Lung (tissue), 12 donors: Measurements from ENCODE around the gene CDH4. TPM values are rescaled to one million over a fixed set of nuclear protein-coding genes. Genes with fewer than 3 reads are reported as not detected.
"Not testable (repeated sequence)": the region's sequence is repeated elsewhere in the genome, so short reads cannot be mapped to it uniquely, and the experiment has no call there.

ENCODE experiments used
- ATAC-seq: fragments of 200-7000 bp; cut with Tn5 transposase; one replicate; pipeline ENCODE4 v1.9.1; 2020; ENCODE audit warnings: moderate number of reproducible peaks; ENCODE audit not compliant: insufficient read depth, low FRiP score
- DNase-seq, 3 donors: peaks; one replicate each; pipeline ENCODE4 v3.0.0-alpha.2; 2013 to 2017
- H3K27ac ChIP-seq, 2 donors: one replicate each; pipeline ENCODE4 v1.5.1; 2013; ENCODE audit warnings: mild to moderate bottlenecking in 2 of 2, moderate library complexity in 2 of 2, control low read depth in 1 of 2, inconsistent platforms in 1 of 2, low read depth in 1 of 2, low read length in 1 of 2
- H3K27me3 ChIP-seq, 3 donors: one replicate each; pipeline ENCODE4 v1.5.1; 2013; ENCODE audit warnings: low read length in 2 of 3; ENCODE audit not compliant: control insufficient read depth in 3 of 3, insufficient read depth in 3 of 3
- H3K36me3 ChIP-seq, 4 donors: one replicate each; pipeline ENCODE4 v1.5.1; 2013; ENCODE audit warnings: low read length in 4 of 4, mild to moderate bottlenecking in 1 of 4, moderate library complexity in 1 of 4; ENCODE audit not compliant: control insufficient read depth in 4 of 4, insufficient read depth in 4 of 4
- H3K4me1 ChIP-seq, 5 donors: one replicate each; pipeline ENCODE4 v1.5.1; 2013; ENCODE audit warnings: low read length in 5 of 5, mild to moderate bottlenecking in 2 of 5, moderate library complexity in 1 of 5; ENCODE audit not compliant: control insufficient read depth in 5 of 5, insufficient read depth in 5 of 5
- H3K4me3 ChIP-seq: one replicate; pipeline ENCODE4 v1.5.1; 2013; ENCODE audit warnings: mild to moderate bottlenecking, control low read depth, moderate library complexity
- H3K9ac ChIP-seq, 2 donors: one replicate each; pipeline ENCODE4 v1.5.1; 2013; ENCODE audit warnings: low read length in 2 of 2, control low read depth in 1 of 2; ENCODE audit not compliant: insufficient read depth in 1 of 2
- H3K9me3 ChIP-seq, 4 donors: one replicate each; pipeline ENCODE4 v1.5.1; 2013; ENCODE audit warnings: low read length in 3 of 4, mild to moderate bottlenecking in 1 of 4, moderate library complexity in 1 of 4; ENCODE audit not compliant: control insufficient read depth in 4 of 4, insufficient read depth in 3 of 4
- CTCF ChIP-seq: IDR thresholded peaks from 2 replicates; pipeline ENCODE4 v1.5.1; 2012; ENCODE audit warnings: mild to moderate bottlenecking; ENCODE audit errors: control extremely low read depth, extremely low read depth
- WGBS, 2 donors: extraction: QIAGEN DNeasy Blood & Tissue Kit; methylation state at CpG; one replicate each; pipeline ENCODE4 v1.1.7; 2013; 5-methylcytosine and 5-hydroxymethylcytosine counted together
- polyA plus RNA-seq, 2 donors: library from polyadenylated mRNA; stranded (reverse); fragments of 200-250 nt; gene quantifications; one replicate each; pipeline ENCODE4 v1.2.1, GENCODE V29; 2013
- total RNA-seq, 2 donors: library from RNA; depleted of rRNA in 1 of 2; stranded (reverse); fragments of >200 nt in 1 of 2; gene quantifications; one replicate each; pipeline ENCODE4 v1.2.1, GENCODE V29; 2014 to 2021
- donor health status: control.
- donor health status: control.
- donor health status: Bipolar disorder and iron deficiency.
- donor health status: healthy.
- donor health status: DM: yes; HTN: yes; CAD: no.

Gene CDH4
- total and polyA plus RNA-seq, 4 donors, result 0.10 to 2.1 (median 0.34) TPM

GRCh38 chr20:61968036-61968810, 716.2 kb downstream of the CDH4 start:
- ATAC-seq, result no peak
- no peak overlapping the region for H3K4me3 ChIP-seq
- DNase-seq, result no peak
- H3K27ac ChIP-seq, result no peak overlapping the region
- H3K36me3 ChIP-seq, result peaks cover 0 to 12% (median 3%) of the 10 kb centered on the region in 4 donors
- H3K4me1 ChIP-seq, result no peaks in the 10 kb centered on the region
- 81 to 83% methylated on average over 22 of the region's 22 CpGs for WGBS, 2 donors
- peaks cover 0 to 17% (median 3%) of the 10 kb centered on the region in 3 donors for H3K27me3 ChIP-seq
- no peak for TF ChIP-seq CTCF
- H3K9me3 ChIP-seq, result no peaks in the 10 kb centered on the region
- H3K9ac ChIP-seq, result no peak overlapping the region

GRCh38 chr20:61968932-61969331, 716.9 kb downstream of the CDH4 start:
- H3K4me3 ChIP-seq, result no peak overlapping the region
- no peak overlapping the region for H3K27ac ChIP-seq
- ATAC-seq (no peak), DNase-seq (no peak)
- H3K9ac ChIP-seq, result no peak overlapping the region
- H3K4me1 ChIP-seq, result no peaks in the 10 kb centered on the region
- no peak for TF ChIP-seq CTCF
- H3K9me3 ChIP-seq, result no peaks in the 10 kb centered on the region
- WGBS, 2 donors, result 85 to 90% methylated on average over 11 of the region's 11 CpGs
- H3K27me3 ChIP-seq, result peaks cover 0 to 17% (median 0%) of the 10 kb centered on the region in 3 donors
- peaks cover 0 to 12% (median 7%) of the 10 kb centered on the region in 4 donors for H3K36me3 ChIP-seq

GRCh38 chr20:61969806-61970205, 717.7 kb downstream of the CDH4 start:
- Histone ChIP-seq H3K4me1 (no peaks in the 10 kb centered on the region), H3K9me3 (no peaks in the 10 kb centered on the region), H3K4me3 (no peak overlapping the region), H3K36me3 (peaks cover 0 to 16% (median 9%) of the 10 kb centered on the region in 4 donors), H3K27me3 (peaks cover 0 to 11% (median 0%) of the 10 kb centered on the region in 3 donors), H3K27ac (no peak overlapping the region), H3K9ac (no peak overlapping the region)
- ATAC-seq (no peak), DNase-seq (no peak)
- WGBS, 2 donors, result 93 to 95% methylated on average over 27 of the region's 27 CpGs
- TF ChIP-seq CTCF, result no peak

- Histone ChIP-seq H3K9me3 (no peaks in the 10 kb centered on the region), H3K36me3 (peaks cover 0 to 16% (median 9%) of the 10 kb centered on the region in 4 donors), H3K9ac (no peak overlapping the region), H3K4me1 (no peaks in the 10 kb centered on the region), H3K27me3 (peaks cover 0 to 6% (median 0%) of the 10 kb centered on the region in 3 donors), H3K27ac (no peak overlapping the region), H3K4me3 (no peak overlapping the region)
- ATAC-seq (no peak), DNase-seq (no peak)
- 90 to 98% methylated on average over 14 of the region's 14 CpGs for WGBS, 2 donors
- TF ChIP-seq CTCF, result no peak
These were observed 718.3 kb downstream of the CDH4 start for GRCh38 chr20:61970357-61970756.

DNA sequence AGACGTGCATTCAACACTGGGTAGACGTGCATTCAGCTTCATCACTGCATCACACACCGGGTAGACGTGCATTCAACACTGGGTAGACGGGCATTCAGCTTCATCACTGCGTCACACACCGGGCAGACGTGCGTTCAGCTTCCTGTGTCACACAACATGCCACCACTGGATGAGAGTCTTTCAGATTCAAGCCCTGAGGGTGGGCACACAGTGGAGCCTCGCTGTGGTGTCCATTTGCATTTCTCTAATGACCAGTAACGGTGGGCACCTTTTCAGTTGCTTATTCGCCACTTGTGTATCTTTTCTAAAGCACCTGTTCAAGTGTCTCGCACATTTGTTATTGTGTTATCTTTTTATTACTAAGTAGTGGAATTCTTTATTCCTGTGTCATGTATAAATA, 719.5 kb downstream of the CDH4 start:
- WGBS, 2 donors, result 96 to 98% methylated on average over 11 to 13 of the region's 13 CpGs
- not testable (repeated sequence) for H3K4me1 ChIP-seq, H3K4me3 ChIP-seq, H3K27ac ChIP-seq, H3K9me3 ChIP-seq, H3K9ac ChIP-seq, ATAC-seq, H3K27me3 ChIP-seq, DNase-seq
- H3K36me3 ChIP-seq, result peaks cover 0 to 20% (median 12%) of the 10 kb centered on the region in 4 donors
